ENCODE measurements around the gene TOPAZ1.

Gene TOPAZ1

DNA sequence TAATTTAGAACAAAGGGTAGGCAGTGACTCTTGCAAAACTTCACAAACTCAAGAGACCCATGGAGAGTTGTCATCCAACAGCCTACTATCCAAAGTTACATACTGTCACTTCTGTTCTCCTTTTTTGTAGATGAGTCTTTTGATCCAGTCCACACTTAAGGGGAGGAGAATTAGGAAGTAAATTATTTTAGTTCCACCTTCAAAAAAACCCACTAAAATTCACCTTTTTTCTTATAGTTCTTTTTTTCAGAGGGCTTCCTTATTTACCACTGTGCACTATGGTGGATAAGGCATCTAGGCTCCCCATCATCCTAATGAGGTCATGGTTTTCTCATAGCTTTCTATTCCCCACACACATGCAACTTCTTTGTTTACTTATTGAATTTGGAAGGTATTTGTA is 88.3 kb downstream of the TOPAZ1 start:
- no peak overlapping the region for H3K4me3 ChIP-seq (ENCODE audit: low read depth, low read length)
- in situ Hi-C loops (cut with HindIII; ENCODE audit: low sequenced_read_pairs): no loop called here
- TF ChIP-seq, protein P1, sequence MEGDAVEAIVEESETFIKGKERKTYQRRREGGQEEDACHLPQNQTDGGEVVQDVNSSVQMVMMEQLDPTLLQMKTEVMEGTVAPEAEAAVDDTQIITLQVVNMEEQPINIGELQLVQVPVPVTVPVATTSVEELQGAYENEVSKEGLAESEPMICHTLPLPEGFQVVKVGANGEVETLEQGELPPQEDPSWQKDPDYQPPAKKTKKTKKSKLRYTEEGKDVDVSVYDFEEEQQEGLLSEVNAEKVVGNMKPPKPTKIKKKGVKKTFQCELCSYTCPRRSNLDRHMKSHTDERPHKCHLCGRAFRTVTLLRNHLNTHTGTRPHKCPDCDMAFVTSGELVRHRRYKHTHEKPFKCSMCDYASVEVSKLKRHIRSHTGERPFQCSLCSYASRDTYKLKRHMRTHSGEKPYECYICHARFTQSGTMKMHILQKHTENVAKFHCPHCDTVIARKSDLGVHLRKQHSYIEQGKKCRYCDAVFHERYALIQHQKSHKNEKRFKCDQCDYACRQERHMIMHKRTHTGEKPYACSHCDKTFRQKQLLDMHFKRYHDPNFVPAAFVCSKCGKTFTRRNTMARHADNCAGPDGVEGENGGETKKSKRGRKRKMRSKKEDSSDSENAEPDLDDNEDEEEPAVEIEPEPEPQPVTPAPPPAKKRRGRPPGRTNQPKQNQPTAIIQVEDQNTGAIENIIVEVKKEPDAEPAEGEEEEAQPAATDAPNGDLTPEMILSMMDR (IDR thresholded peaks at IDR 0.05; ENCODE audit: low read depth, low read length): no peak
- DNase-seq (ENCODE audit: low read depth, low spot score): no peak

DNA sequence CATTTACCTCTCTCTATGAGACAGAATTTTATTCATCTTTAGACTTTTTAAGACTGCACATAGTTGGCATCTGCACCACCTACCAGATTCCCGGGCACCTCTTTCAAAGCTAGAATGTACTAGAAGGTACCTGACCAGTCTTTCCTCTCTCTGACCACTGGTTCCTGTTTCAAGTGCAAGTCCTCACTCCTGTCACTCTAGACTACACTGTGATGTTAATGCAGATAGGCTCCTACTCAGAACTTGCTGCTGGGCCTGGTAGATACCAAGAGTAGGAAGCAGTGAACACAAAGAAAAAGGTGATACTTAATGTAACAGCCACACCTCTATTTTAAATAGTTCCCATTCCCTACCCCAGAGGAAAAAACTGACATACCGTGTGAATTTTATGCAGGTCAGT is 88.8 kb downstream of the TOPAZ1 start:
- no peak for DNase-seq (ENCODE audit: low read depth, low spot score)
- no peak overlapping the region for H3K4me3 ChIP-seq (ENCODE audit: low read depth, low read length)
- TF ChIP-seq, protein P1 (IDR thresholded peaks at IDR 0.05; ENCODE audit: low read depth, low read length): no peak
- in situ Hi-C loops (cut with HindIII; ENCODE audit: low sequenced_read_pairs): no loop called here

DNA sequence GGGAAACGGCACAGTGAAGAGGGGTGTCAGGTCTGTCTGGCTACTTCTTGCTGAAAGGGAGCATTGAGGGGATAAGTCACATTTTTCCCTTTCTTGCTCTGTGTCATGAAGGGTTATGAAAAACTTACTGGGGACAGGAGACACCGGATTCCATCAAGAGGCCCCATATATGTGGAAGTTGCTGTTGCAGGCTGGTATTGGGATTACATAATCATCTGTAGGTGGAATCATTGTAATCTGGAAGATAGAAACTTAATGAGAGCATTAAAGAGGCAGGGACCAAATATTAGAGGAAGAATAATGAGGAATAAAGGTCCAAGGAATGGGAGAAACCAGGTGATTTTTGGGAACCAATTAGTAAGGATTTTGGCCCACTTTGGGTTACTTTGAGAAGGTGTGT is 92.6 kb downstream of the TOPAZ1 start:
- in situ Hi-C loops (cut with HindIII; ENCODE audit: low sequenced_read_pairs): no loop called here
- TF ChIP-seq, protein P1 (IDR thresholded peaks at IDR 0.05; ENCODE audit: low read depth, low read length): no peak
- no peak overlapping the region for H3K4me3 ChIP-seq (ENCODE audit: low read depth, low read length)
- DNase-seq (ENCODE audit: low read depth, low spot score): no peak

DNA sequence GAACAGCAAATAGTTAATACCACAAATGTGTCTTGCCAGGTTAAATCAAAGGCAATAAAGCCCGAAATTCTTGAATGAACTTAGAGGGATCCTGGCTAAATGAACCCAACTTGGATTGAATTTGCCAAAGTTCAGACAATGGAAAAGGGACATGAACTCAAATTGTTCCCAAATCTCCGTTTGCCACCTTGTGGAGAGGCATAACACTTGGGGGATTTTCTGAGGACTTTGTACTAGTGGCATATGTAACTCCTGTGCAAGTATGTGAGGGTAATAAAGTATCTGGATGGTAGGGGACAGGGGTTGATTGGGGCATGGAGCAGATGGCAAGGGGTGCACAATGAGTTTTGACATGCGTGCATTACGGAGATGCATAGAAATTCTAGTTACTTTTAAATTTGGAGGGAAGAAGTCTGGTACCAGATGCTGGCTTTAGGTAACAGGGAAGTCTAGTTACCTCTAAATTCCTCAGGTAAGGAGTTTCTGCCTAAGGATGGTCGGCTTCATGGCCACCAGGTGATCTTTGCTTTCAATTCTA is 95.6 kb downstream of the TOPAZ1 start:
- TF ChIP-seq, protein P1 (IDR thresholded peaks at IDR 0.05; ENCODE audit: low read depth, low read length): no peak
- in situ Hi-C loops (cut with HindIII; ENCODE audit: low sequenced_read_pairs): no loop called here
- peak overlapping the region; percentile 72 for H3K4me3 ChIP-seq (ENCODE audit: low read depth, low read length)
- DNase-seq (ENCODE audit: low read depth, low spot score): peak; percentile 7

DNA sequence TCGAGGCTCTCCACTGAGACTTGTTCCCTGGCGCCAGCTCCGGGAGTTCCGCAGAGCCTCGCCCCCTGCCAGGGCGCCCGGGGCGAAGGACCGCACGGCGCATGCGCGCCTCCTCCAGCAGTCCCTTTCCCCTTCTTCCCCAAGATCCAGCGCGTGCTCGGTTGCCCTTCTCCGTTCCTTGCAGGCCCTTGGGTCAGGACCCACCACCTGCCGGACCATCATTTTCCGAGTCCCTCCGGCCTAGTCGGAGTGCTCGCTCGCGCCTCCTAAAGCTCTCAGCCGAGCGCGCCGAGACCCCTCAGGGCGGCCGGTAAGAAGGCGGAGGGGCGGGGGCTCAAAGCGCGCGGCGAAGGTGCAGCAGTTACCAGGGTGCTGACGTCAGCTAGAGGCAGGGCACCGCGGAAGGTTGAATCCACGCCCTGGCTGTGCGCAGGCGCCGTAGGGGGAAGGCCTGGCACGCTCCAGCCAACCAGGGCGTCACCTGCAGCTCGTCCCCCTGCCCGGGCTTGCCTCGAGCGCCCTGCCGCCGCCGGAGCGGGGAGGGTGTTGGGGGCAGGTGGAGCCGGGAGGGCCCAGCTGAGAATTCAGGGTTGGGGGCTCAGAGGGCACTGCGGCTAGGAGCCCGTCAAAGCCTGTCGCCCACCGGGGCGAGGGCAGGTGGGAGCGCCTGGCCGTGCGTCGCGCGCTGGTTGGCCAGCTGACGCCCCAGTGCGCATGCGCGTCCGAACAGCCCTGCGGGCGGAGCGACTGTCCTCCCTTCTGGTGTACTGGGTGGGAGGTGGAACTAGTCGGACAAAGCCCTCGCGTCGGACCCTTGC is 96.5 kb downstream of the TOPAZ1 start, which contains the start of gene TCAIM:
Gene TCAIM, plus strand, starts transcription at position 757 of the 818 bp plus-strand sequence. CDS start 16,017 bp downstream, outside the sequence.
- peak; percentile 98 for DNase-seq (ENCODE audit: low read depth, low spot score)
- TF ChIP-seq, protein P1 (IDR thresholded peaks at IDR 0.05; ENCODE audit: low read depth, low read length): no peak
- in situ Hi-C loops (cut with HindIII; ENCODE audit: low sequenced_read_pairs): no loop called here
- peak within 1 kb of the TSS; percentile 72 for H3K4me3 ChIP-seq (ENCODE audit: low read depth, low read length)

DNA sequence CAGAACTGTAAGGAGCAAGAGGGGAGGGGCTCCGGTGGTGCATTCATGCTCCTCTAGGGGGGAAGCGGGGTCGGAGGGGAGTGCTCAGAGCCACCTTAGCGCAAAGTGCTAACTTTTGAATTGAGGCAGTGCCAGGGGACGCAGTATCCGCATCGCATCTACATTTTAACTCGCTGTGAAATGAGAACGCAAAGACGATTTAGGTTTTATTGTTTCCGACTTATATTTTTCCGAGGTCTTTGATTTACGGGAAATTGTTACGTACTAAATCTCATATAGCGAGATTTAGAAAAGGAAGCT is 97.1 kb downstream of the TOPAZ1 start:
- DNase-seq (ENCODE audit: low read depth, low spot score): no peak
- in situ Hi-C loops (cut with HindIII; ENCODE audit: low sequenced_read_pairs): no loop called here
- peak overlapping the region; percentile 72 for H3K4me3 ChIP-seq (ENCODE audit: low read depth, low read length)
- TF ChIP-seq, protein P1 (IDR thresholded peaks at IDR 0.05; ENCODE audit: low read depth, low read length): peak; percentile 13
